Progenitor cell of endocrine pancreas (in vitro differentiated cells): ENCODE results near the gene IFITM2. TPM values are rescaled to one million over a fixed set of nuclear protein-coding genes. Genes with fewer than 3 reads are reported as not detected.

ENCODE experiments used
- DNase-seq: peaks from one replicate; pipeline ENCODE4 v3.0.0; 2021; ENCODE audit warnings: low spot score; ENCODE audit not compliant: unreplicated experiment
- H3K27ac Mint-ChIP-seq: 2 replicates; pipeline ENCODE4 v1.8.0; 2021; ENCODE audit warnings: mild to moderate bottlenecking, moderate library complexity, mixed read lengths
- H3K27me3 Mint-ChIP-seq: 2 replicates; pipeline ENCODE4 v1.8.0; 2021; ENCODE audit warnings: mixed read lengths
- H3K36me3 Mint-ChIP-seq: 2 replicates; pipeline ENCODE4 v1.8.0; 2022; ENCODE audit warnings: mixed read lengths; ENCODE audit not compliant: insufficient read depth
- H3K4me1 Mint-ChIP-seq: 2 replicates; pipeline ENCODE4 v1.8.0; 2021; ENCODE audit warnings: low read depth, mixed read lengths
- H3K4me3 Mint-ChIP-seq: 2 replicates; pipeline ENCODE4 v1.8.0; 2021; ENCODE audit warnings: low read depth, mild to moderate bottlenecking, moderate library complexity, mixed read lengths
- H3K9me3 Mint-ChIP-seq: 2 replicates; pipeline ENCODE4 v1.8.0; 2021; ENCODE audit warnings: low read depth, mixed read lengths
- CTCF ChIP-seq: fragments of 200-600 bp; sonication (generic); IDR thresholded peaks from one replicate; pipeline ENCODE4 v1.5.0; 2021; ENCODE audit warnings: antibody characterized with exemption, mild to moderate bottlenecking; ENCODE audit not compliant: unreplicated experiment
- total RNA-seq: library from RNA; stranded (reverse); gene quantifications from 2 replicates; pipeline ENCODE4 v1.2.1, GENCODE V29; 2021

The IFITM2 gene
- total RNA-seq, 1 donor from 2014 or later = 33.2 TPM

GRCh38 chr11:291281-292210 lies 16.1 kb upstream of the IFITM2 start:
- Mint-ChIP-seq H3K27ac (no peak overlapping the region), H3K4me1 (peaks cover 5% of the 10 kb centered on the region), H3K4me3 (no peak overlapping the region), H3K36me3 (peaks cover 2% of the 10 kb centered on the region), H3K27me3 (peaks cover 11% of the 10 kb centered on the region), H3K9me3 (no peaks in the 10 kb centered on the region)
- no peak for DNase-seq
- TF ChIP-seq CTCF = no peak

DNA sequence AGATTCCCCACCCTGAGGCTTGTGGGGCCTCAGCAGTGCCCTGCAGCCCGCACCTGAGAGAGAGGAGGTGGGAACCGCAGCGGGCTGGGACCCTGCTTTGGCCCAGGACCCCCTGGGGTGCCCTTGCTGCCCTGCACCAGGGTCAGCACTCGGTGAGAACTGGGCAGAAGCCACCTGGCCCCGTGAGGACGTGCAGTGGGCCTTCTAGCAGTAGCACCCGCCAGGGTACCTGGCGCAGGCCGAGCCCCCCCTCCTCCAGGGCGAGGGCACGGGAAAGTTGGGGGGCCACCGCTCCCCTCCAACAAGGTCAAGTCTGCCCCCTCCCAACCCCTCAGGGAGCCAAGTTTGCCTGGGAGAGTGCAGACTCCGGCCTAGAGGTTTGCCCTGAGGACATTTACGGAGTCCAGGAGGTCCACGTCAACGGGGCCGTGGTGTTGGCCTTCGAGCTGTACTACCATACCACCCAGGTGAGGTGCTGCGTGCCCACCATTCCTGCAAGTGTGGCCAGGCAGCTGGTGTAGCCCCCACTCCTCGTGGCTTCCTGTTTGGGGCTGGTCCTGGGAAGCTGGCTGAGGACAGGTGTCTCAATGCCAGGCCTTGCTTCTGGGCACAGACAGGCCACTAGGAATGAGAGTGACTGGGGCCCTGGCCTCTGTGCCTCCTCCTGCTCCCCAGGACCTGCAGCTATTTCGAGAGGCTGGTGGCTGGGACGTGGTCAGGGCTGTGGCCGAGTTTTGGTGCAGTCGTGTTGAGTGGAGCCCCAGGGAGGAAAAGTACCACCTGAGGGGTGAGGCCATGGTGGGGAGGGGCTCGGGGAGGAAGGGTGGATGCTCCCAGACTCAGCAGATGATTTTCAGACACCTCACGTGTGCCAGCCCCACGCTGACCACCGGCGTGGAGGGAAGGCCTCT lies 15.2 kb upstream of the IFITM2 start:
- H3K9me3 Mint-ChIP-seq = no peaks in the 10 kb centered on the region
- DNase-seq = no peak
- TF ChIP-seq CTCF = no peak
- no peak overlapping the region for H3K4me3 Mint-ChIP-seq
- no peak overlapping the region for H3K27ac Mint-ChIP-seq
- H3K4me1 Mint-ChIP-seq = peaks cover 5% of the 10 kb centered on the region
- peaks cover 7% of the 10 kb centered on the region for H3K27me3 Mint-ChIP-seq
- H3K36me3 Mint-ChIP-seq = peaks cover 2% of the 10 kb centered on the region

- H3K27ac Mint-ChIP-seq = no peak overlapping the region
- TF ChIP-seq CTCF = no peak
- no peak for DNase-seq
- no peaks in the 10 kb centered on the region for H3K9me3 Mint-ChIP-seq
- no peak overlapping the region for H3K4me3 Mint-ChIP-seq
- peaks cover 2% of the 10 kb centered on the region for H3K36me3 Mint-ChIP-seq
- H3K27me3 Mint-ChIP-seq = peaks cover 2% of the 10 kb centered on the region
- H3K4me1 Mint-ChIP-seq = peaks cover 4% of the 10 kb centered on the region
Measured at GRCh38 chr11:293271-293851, 14.3 kb upstream of the IFITM2 start.

DNA sequence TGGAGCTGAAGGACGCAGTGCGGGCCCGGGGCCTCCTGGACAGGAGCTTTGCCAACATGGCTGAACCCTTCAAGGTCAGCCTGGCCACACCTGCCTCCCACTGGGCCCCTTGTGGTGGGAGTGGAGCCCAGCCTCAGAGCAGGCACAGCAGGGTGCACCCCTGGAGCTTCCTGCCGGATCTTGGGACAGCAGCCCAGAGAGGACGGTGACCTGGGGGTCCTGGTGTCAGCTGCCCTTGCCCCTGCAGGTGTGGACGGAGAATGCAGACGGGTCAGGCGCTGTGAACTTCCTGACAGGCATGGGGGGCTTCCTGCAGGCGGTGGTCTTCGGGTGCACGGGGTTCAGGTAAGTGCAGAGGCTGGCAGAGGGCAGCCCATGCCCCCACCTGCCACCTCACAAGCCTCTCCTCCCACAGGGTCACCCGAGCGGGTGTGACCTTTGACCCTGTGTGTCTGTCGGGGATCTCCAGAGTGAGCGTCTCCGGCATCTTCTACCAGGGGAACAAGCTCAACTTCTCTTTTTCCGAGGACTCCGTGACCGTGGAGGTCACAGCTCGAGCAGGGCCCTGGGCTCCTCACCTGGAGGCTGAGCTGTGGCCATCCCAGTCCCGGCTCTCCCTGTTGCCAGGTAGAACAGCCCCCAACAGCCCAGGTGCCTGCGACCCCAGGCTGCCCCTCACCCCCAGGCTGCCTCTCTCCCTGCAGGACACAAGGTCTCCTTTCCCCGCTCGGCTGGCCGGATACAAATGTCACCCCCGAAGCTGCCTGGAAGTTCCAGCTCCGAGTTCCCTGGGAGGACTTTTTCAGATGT lies 13.6 kb upstream of the IFITM2 start:
- no peak for DNase-seq

More for the DNA sequence above, 13.6 kb upstream of the IFITM2 start:
- no peak for TF ChIP-seq CTCF
- Mint-ChIP-seq H3K4me3 (no peak overlapping the region), H3K36me3 (peaks cover 2% of the 10 kb centered on the region), H3K9me3 (no peaks in the 10 kb centered on the region), H3K4me1 (peaks cover 4% of the 10 kb centered on the region), H3K27me3 (peaks cover 2% of the 10 kb centered on the region), H3K27ac (no peak overlapping the region)
